Keratinocyte (primary cell): ENCODE measurements around the gene TICAM1.

ENCODE experiments used
- CTCF ChIP-seq, 3 experiments: IDR thresholded peaks in 1 of 3; conservative IDR thresholded peaks in 1 of 3; optimal IDR thresholded peaks in 1 of 3; 2 replicates in 2 of 3; 3 replicates in 1 of 3; pipeline versions ENCODE3 to v1.5.1; 2011; ENCODE audit warnings: low read length in 3 of 3, mild to moderate bottlenecking in 3 of 3, moderate library complexity in 2 of 3, control low read depth in 1 of 3, inconsistent platforms in 1 of 3; ENCODE audit not compliant: insufficient read depth in 2 of 3; ENCODE audit errors: extremely low read depth in 1 of 3
- EZH2 ChIP-seq: IDR thresholded peaks from one replicate; pipeline ENCODE4 v1.6.1; 2012; ENCODE audit warnings: inconsistent platforms, mild to moderate bottlenecking, low read length, moderate library complexity

- peak; percentile 74 to 85 (median 85) for TF ChIP-seq CTCF (optimal IDR thresholded peaks at IDR 0.05 in 1 of 3, IDR thresholded peaks at IDR 0.05 in 1 of 3, conservative IDR thresholded peaks at IDR 0.05 in 1 of 3; ENCODE audit: extremely low read depth in 1 of 3, insufficient read depth in 2 of 3, low read length in 3 of 3)
- no peak for TF ChIP-seq EZH2
Observed at GRCh38 chr19:4851551-4852290, 20.2 kb upstream of the TICAM1 start.
